Measurements from ENCODE around the gene AHCYL2. TPM values are rescaled to one million over a fixed set of nuclear protein-coding genes. Genes with fewer than 3 reads are reported as not detected.
"Not testable (repeated sequence)": the region's sequence is repeated elsewhere in the genome, so short reads cannot be mapped to it uniquely, and the experiment has no call there.

Gene AHCYL2
- total RNA-seq, 1 donor from 2014 or later: 10.7 TPM

DNA sequence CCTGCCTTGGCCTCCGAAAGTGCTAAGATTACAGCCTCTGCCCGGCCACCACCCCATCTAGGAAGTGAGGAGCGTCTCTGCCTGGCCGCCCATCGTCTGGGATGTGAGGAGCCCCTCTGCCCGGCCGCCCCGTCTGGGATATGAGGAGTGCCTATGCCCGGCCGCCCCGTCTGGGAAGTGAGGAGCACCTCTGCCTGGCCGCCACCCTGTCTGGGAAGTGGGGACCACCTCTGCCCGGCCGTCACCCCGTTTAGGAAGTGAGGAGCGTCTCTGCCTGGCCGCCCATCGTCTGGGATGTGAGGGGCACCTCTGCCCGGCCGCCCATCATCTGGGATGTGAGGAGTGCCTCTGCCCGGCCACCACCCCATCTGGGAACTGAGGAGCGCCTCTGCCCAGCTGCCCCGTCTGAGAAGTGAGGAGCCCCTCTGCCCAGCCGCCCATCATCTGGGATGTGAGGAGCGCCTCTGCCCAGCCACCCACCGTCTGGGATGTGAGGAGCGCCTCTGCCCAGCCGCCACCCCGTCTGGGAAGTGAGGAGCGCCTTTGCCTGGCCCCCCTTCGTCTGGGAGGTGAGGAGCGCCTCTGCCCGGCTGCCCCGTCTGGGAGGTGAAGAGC lies 8.6 kb upstream of the AHCYL2 start:
- H3K4me3 Mint-ChIP-seq: not testable (repeated sequence)
- intact Hi-C loops (cut with micrococcal nuclease): loop anchor here (10.0 kb wide), 1 partner anchor 311 kb away; no protein-coding TSS in a partner anchor

DNA sequence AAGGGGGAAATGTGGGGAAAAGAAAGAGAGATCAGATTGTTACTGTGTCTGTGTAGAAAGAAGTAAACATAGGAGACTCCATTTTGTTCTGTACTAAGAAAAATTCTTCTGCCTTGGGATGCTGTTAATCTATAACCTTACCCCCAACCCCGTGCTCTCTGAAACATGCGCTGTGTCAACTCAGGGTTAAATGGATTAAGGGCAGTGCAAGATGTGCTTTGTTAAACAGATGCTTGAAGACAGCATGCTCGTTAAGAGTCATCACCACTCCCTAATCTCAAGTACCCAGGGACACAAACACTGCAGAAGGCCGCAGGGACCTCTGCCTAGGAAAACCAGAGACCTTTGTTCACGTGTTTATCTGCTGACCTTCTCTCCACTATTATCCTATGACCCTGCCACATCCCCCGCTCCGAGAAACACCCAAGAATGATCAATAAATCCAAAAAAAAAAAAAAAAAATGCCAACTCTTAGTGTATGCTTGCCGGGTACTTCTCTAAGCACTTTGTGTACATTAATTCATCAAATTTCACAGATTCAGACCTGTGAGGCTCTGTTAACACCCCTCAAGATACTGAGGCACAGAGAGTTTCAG lies 7.9 kb upstream of the AHCYL2 start:
- H3K4me1 Mint-ChIP-seq; H3K9me3 Mint-ChIP-seq; H3K36me3 Mint-ChIP-seq (ENCODE audit: low read depth); H3K27me3 Mint-ChIP-seq; H3K27ac Mint-ChIP-seq; H3K4me3 Mint-ChIP-seq; DNase-seq: not testable (repeated sequence)
- intact Hi-C loops (cut with micrococcal nuclease): loop anchor here (10.0 kb wide), 1 partner anchor 312 kb away; no protein-coding TSS in a partner anchor

More for the DNA sequence above, 8.6 kb upstream of the AHCYL2 start:
- not testable (repeated sequence) for H3K27ac Mint-ChIP-seq; H3K9me3 Mint-ChIP-seq; H3K4me1 Mint-ChIP-seq; H3K27me3 Mint-ChIP-seq; H3K36me3 Mint-ChIP-seq (ENCODE audit: low read depth); DNase-seq

DNA sequence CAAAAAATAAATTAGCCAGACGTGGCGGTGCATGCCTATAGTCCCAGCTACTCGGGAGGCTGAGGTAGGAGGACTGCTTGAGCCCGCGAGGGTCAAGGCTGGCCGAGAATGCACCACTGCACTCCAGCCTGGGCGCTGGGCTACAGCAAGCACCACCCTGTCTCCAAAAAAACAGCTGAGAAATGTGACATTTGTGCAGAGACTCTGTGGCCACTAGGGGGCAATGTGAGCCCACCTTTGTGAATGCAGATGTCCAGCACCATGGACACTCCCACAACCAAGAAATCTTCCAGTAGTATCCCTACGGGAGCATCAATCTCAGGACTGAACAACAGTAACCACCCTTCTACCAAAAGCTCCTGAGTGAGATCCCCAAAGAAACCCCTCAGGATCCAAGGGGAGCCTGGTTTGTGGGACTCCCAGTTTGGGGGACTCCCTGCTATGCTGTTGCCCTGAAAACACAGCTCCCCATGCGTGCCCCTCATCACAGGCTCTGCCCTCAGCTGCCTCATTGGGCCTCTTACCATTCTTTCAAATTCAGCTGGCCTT lies 6.2 kb upstream of the AHCYL2 start:
- no peak overlapping the region for H3K4me3 Mint-ChIP-seq
- no peaks in the 10 kb centered on the region for H3K36me3 Mint-ChIP-seq (ENCODE audit: low read depth)
- DNase-seq: peak; percentile 93
- peaks cover 11% of the 10 kb centered on the region for H3K4me1 Mint-ChIP-seq
- H3K27me3 Mint-ChIP-seq: no peaks in the 10 kb centered on the region
- H3K9me3 Mint-ChIP-seq: no peaks in the 10 kb centered on the region
- no peak overlapping the region for H3K27ac Mint-ChIP-seq
- intact Hi-C loops (cut with micrococcal nuclease): loop anchor here (1.0 to 10.0 kb wide), 3 partner anchors 53 to 314 kb away; no protein-coding TSS in a partner anchor

DNA sequence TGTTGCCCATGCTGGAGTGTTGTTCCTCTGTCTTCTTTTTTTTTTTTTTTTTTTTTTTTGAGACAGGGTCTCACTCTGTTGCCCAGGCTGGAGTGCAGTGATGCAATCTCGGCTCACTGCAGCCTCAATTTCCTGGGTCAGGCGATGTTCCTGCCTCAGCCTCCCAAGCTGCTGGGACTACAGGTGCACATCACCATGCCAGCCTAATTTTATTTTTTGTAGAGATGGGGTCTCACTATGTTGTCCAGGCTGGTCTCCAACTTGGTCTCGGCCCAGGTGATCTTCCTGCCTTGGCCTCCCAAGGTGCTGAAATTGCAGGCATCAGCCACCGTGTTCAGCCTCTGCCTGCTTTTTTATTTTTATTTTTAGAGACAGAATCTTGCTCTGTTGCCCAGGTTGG lies 5.7 kb upstream of the AHCYL2 start:
- not testable (repeated sequence) for DNase-seq; H3K4me3 Mint-ChIP-seq; H3K36me3 Mint-ChIP-seq (ENCODE audit: low read depth); H3K27ac Mint-ChIP-seq; H3K9me3 Mint-ChIP-seq; H3K27me3 Mint-ChIP-seq
- H3K4me1 Mint-ChIP-seq: peaks cover 12% of the 10 kb centered on the region
- intact Hi-C loops (cut with micrococcal nuclease): loop anchor here (10.0 kb wide), 1 partner anchor 314 kb away; no protein-coding TSS in a partner anchor

DNA sequence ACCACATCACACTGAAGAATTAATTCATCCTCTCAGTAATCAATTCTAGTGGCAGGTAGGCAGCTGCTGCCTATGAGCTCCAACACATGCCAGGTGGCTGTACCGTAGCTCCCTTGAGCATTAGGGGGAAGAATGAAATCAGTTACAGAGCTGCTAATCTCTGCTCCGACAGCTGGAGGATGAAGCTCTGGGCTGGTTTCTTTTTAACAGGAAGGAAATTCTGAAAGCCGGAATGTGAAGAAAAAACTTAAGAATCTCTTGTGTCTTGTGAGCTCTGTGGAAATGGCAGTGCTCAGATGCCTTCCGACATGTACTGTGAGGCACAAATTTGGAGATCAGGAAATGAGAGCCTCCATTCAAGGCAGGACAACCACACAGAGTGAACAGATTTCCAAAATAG lies 2.8 kb upstream of the AHCYL2 start:
- no peaks in the 10 kb centered on the region for H3K27me3 Mint-ChIP-seq
- intact Hi-C loops (cut with micrococcal nuclease): loop anchor here (10.0 kb wide), 1 partner anchor 877 kb away; the partner anchor contains the start of gene RBM28
- peak; percentile 64 for DNase-seq
- peaks cover 26% of the 10 kb centered on the region for H3K4me1 Mint-ChIP-seq
- H3K27ac Mint-ChIP-seq: peak overlapping the region; percentile 29
- peak overlapping the region; percentile 43 for H3K4me3 Mint-ChIP-seq
- H3K9me3 Mint-ChIP-seq: no peaks in the 10 kb centered on the region
- H3K36me3 Mint-ChIP-seq (ENCODE audit: low read depth): no peaks in the 10 kb centered on the region

DNA sequence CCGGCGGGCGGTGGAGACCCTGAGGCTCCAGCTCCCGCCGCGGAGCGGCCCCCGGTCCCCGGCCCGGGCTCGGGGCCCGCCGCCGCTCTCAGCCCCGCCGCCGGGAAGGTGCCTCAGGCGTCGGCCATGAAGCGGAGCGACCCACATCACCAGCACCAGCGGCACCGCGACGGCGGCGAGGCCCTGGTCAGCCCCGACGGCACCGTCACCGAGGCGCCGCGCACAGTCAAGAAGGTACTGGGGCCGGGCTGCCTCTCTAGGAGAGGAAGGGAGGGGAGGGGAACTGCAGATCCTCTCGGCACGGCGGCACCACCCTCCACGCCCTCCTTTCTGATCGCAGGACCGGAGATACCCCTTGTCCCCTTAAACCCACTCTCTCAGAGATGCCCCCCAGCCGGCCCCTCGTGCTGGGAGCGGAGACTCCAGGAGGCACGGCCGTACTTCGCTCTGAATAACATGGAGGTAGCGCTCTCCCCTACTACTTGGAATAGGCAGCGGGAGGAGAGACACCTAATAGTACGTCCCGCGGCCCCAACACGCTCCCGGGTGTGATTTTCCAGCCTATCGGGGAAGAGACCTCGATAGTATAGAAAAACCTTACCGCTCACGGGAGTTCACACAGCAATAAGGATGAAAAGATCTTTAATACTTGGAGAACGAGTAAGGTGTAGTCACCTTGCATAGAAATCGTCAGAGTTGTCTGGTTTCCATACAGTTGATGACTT lies 538 bp downstream of the AHCYL2 start:
- Mint-ChIP-seq H3K9me3 (no peaks in the 10 kb centered on the region), H3K27ac (peak overlapping the region; percentile 84), H3K4me3 (peak overlapping the region; percentile 87), H3K4me1 (peaks cover 24% of the 10 kb centered on the region), H3K36me3 (ENCODE audit: low read depth) (no peaks in the 10 kb centered on the region), H3K27me3 (no peaks in the 10 kb centered on the region)
- intact Hi-C loops (cut with micrococcal nuclease): loop anchor here (2.0 to 10.0 kb wide), 2 partner anchors 723 to 881 kb away; partner anchors contain the start of gene RBM28
- peak; percentile 88 for DNase-seq

DNA sequence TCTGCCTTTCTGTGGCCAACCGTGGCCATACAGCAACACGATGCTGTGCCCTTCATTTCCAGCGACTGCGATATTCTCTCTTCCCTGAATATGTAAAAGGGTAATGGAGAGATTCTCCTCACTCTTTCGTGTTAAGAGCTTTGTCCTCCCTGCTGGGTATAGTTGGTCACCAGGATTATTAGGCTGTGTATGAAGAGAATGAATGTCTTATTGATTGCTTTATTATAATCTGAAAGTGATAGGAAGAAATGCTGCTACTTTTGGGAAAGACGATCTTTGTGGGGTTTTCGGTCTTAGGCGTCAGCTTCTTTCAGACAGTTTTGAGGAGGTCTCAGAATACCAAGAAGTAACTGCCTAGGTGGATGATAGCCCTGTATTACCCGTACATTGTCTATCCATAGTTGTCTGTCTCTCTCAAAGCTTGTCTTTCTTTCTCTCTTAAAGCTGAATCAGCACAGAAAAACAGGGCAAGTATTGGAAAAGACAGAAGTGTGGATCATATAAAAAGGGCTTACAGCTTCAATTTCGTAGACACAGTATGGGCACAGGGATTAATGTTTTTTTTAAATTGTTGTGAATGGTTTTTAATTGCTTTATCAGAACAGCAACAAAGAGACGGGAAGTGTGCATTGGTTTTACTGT lies 1.2 kb downstream of the AHCYL2 start:
- Mint-ChIP-seq H3K27ac (peak overlapping the region; percentile 84), H3K27me3 (no peaks in the 10 kb centered on the region), H3K36me3 (ENCODE audit: low read depth) (no peaks in the 10 kb centered on the region), H3K4me1 (peaks cover 24% of the 10 kb centered on the region), H3K4me3 (peak overlapping the region; percentile 87), H3K9me3 (no peaks in the 10 kb centered on the region)
- DNase-seq: no peak
- intact Hi-C loops (cut with micrococcal nuclease): loop anchor here (2.0 to 10.0 kb wide), 2 partner anchors 723 to 881 kb away; partner anchors contain the start of gene RBM28

DNA sequence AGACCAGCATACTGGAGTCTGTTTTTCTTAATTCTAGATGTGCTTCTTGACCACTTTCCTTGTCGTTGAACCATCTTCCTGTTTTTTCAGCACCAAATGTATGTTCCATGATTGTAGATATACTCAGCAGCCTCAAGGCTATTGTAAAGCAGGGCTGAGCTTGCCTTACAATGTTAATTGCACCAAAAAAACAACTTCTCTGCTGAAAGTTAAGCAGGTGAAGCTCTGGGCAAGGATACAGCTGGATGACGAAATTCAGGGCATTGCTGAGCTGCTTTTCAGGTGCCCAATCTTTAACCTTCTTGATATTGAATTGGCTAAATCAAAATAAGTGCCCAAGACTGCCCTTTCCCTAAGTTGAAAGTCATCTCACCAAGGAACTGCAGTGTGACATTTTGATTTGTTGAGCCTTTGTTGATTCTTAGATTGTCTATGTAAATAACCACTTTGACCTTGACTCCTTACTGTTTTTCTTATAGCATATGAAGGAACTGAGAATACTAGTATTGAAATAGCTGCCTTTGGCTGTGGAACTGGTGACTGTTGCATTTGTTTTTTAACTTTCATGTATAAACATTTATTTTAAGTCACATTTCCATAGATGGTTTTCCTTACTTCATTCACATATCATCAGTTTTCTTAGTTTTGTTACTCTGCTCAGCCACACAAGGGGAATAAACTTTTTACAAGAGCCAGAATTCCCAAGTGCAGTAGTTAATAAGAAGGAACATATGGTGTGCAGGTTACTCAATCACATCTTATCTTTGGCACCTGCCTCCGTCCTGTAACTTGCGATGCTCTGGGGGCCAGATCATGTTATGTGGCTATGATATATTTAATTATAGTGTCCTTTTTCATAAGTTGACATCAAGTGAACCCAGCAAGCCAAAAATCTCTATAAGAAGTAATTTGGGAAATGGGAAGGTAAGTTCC lies 3.1 kb downstream of the AHCYL2 start:
- no peaks in the 10 kb centered on the region for H3K27me3 Mint-ChIP-seq
- H3K27ac Mint-ChIP-seq: no peak overlapping the region
- H3K36me3 Mint-ChIP-seq (ENCODE audit: low read depth): no peaks in the 10 kb centered on the region
- H3K9me3 Mint-ChIP-seq: no peaks in the 10 kb centered on the region
- H3K4me1 Mint-ChIP-seq: peaks cover 18% of the 10 kb centered on the region
- no peak overlapping the region for H3K4me3 Mint-ChIP-seq
- intact Hi-C loops (cut with micrococcal nuclease): loop anchor here (10.0 kb wide), 1 partner anchor 883 kb away; the partner anchor contains the start of gene RBM28
- DNase-seq: no peak

DNA sequence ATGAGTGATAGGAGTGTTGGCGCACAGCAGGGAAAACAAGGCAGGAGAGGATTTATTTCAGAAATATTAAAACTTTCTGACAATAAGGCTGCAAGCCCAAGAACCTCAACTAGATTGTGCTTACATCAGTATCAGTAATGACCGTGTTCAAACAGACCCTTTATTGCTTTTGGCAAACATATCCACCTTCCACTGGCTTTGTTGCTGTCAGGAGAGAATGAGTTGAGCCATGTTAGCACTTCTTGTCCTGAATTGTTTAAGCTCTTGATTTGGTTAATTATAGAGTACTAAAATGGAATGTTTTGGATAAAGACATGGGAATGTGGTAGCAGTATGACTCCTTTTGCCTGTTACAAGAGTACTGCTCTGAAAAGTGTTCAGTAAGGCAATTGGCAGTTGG lies 3.8 kb downstream of the AHCYL2 start:
- Mint-ChIP-seq H3K4me3 (no peak overlapping the region), H3K4me1 (peaks cover 18% of the 10 kb centered on the region), H3K27me3 (no peaks in the 10 kb centered on the region), H3K36me3 (ENCODE audit: low read depth) (no peaks in the 10 kb centered on the region), H3K27ac (no peak overlapping the region), H3K9me3 (no peaks in the 10 kb centered on the region)
- DNase-seq: no peak
- intact Hi-C loops (cut with micrococcal nuclease): loop anchor here (10.0 kb wide), 1 partner anchor 884 kb away; the partner anchor contains the start of gene RBM28

DNA sequence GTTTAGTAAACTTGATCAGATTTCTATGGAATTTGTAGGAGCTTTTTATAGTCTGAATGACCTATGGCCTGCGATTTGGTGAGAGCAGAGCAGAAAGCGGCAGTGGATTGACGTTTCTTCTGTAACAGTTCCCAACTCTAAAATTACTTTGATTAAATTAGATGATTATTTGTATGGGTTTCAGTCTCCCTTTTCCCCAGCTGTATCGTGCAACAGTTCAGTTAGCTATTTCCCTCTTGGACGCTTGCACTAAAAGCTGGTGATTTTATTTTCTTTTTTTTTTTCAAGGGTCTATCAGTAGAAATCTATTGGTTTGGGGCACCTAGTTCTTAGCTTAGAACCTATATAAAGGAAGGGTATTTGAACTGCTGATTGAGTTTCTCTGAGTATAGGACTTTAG lies 6.8 kb downstream of the AHCYL2 start:
- Mint-ChIP-seq H3K9me3 (no peaks in the 10 kb centered on the region), H3K4me1 (peaks cover 4% of the 10 kb centered on the region), H3K27ac (no peak overlapping the region), H3K36me3 (ENCODE audit: low read depth) (peaks cover 1% of the 10 kb centered on the region), H3K27me3 (no peaks in the 10 kb centered on the region), H3K4me3 (no peak overlapping the region)
- intact Hi-C loops (cut with micrococcal nuclease): no loop called here
- DNase-seq: no peak

DNA sequence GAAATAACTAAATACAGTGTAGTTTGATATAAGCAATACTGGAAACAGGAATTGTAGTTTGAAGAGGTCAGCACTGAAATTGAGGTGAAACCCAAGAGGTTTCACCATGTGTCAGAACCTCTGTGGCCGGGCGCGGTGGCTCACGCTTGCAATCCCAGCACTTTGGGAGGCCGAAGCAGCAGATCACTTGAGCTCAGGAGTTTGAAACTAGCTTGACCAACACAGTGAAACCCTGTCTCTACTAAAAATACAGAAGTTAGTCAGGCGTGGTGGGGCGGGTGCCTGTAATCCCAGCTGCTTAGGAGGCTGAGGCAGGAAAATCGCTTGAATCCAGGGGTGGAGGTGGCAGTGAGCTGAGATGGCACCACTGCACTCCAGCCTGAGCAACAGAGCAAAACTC lies 13.7 kb downstream of the AHCYL2 start:
- Mint-ChIP-seq H3K27ac (no peak overlapping the region), H3K4me3 (no peak overlapping the region), H3K27me3 (no peaks in the 10 kb centered on the region), H3K36me3 (ENCODE audit: low read depth) (peaks cover 1% of the 10 kb centered on the region), H3K4me1 (peaks cover 1% of the 10 kb centered on the region), H3K9me3 (no peaks in the 10 kb centered on the region)
- intact Hi-C loops (cut with micrococcal nuclease): no loop called here
- DNase-seq: no peak

DNA sequence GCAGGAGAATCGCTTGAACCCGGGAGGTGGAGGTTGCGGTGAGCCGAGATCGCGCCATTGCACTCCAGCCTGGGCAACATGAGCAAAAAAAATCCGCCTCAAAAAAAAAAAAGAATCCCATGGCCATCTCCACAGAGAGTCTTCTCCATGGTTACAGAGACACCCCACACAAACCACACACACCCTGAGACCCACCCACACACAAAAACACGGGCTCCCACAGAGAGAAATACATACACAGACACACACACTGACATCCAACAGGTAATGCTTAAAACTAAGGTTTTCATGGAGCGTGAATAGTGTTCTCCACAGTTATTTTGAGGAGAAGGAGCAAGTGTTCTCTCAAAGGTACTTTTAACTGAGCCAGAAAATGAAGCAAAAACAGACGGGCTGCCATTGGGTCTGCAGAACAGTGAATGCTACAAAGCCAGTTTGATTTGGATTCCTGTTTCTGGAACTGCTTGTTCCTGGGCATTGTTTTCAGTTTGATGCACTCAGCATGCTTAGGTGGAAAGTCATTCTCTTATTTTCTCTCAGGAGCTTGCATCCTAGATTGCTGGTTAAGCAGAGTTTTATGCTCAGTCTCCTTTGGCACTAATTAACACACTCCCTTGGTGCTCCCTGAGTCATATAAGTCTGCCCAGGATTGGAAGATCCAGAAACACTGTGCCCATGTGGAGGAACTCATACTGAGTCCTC lies 15.4 kb downstream of the AHCYL2 start:
- H3K9me3 Mint-ChIP-seq: no peaks in the 10 kb centered on the region
- H3K27me3 Mint-ChIP-seq: no peaks in the 10 kb centered on the region
- no peaks in the 10 kb centered on the region for H3K4me1 Mint-ChIP-seq
- no peak overlapping the region for H3K27ac Mint-ChIP-seq
- intact Hi-C loops (cut with micrococcal nuclease): no loop called here
- no peak overlapping the region for H3K4me3 Mint-ChIP-seq
- no peaks in the 10 kb centered on the region for H3K36me3 Mint-ChIP-seq (ENCODE audit: low read depth)
- DNase-seq: no peak

Measured in activated CD4-positive, alpha-beta T cell treated with anti-CD3 and anti-CD28 coated beads, Interleukin-2, amount 10 ng/mL, durations not matched to agents 24 days and 14 days (primary cell).